Stimulated activated CD4-positive, alpha-beta T cell treated with anti-CD3 and anti-CD28 coated beads, TNF-alpha, amount 100 ng/mL, for 1 hour (primary cell): Measurements from ENCODE around the gene GCKR.

Experiments
- DNase-seq, 3 donors: peaks; one replicate each; pipeline ENCODE4 v3.0.0-alpha.2; 2020; ENCODE audit warnings: low read depth in 3 of 3, low spot score in 1 of 3

The GCKR gene

DNA sequence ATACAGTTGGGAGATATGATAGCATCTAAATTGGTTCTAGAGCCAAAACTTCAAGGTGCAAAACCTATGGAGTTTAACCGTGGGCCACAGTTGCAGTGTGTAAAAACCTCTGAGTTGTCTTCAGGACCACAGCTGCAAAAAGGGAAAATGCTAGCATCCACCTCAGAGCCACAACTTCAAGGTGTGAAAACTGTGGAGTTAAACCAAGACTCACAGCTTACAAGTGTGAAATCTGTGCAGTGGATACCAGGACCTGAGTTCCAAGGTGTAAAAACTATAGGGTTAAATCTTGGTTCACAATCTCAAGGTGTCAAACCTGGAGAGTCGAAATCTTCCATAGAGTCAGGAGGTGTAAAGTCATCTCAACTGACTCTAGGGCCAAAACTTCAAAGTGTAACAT is 75.8 kb downstream of the GCKR start:
- no peak for DNase-seq

GRCh38 chr2:27572998-27573429 is 76.4 kb downstream of the GCKR start:
- no peak for DNase-seq
